ENCODE results near the gene ICE1. TPM values are rescaled to one million over a fixed set of nuclear protein-coding genes. Genes with fewer than 3 reads are reported as not detected.
"Not testable (repeated sequence)": the region's sequence is repeated elsewhere in the genome, so short reads cannot be mapped to it uniquely, and the experiment has no call there.

The ICE1 gene
- total RNA-seq, 2 experiments from 2014 or later: 23.4 to 24.4 TPM

- Mint-ChIP-seq H3K36me3 (ENCODE audit: low read depth) (peaks cover 3% of the 10 kb centered on the region), H3K9me3 (no peaks in the 10 kb centered on the region), H3K27me3 (peaks cover 8% of the 10 kb centered on the region), H3K4me3 (no peak overlapping the region), H3K4me1 (peaks cover 15% of the 10 kb centered on the region), H3K27ac (no peak overlapping the region)
- POLR2A ChIA-PET: interaction anchor here (1.2 kb wide), 1 partner anchor 1093 kb away, joined by 3 read pairs; no protein-coding TSS in a partner anchor
- DNase-seq: no peak
- CTCF ChIA-PET: no interaction called here
Observed at GRCh38 chr5:5490774-5491347, 68.4 kb downstream of the ICE1 start.

- H3K27ac Mint-ChIP-seq: peak overlapping the region; percentile 47
- peaks cover 3% of the 10 kb centered on the region for H3K36me3 Mint-ChIP-seq (ENCODE audit: low read depth)
- DNase-seq: peak; percentile 44
- peak overlapping the region; percentile 43 for H3K4me3 Mint-ChIP-seq
- no peaks in the 10 kb centered on the region for H3K9me3 Mint-ChIP-seq
- peaks cover 15% of the 10 kb centered on the region for H3K4me1 Mint-ChIP-seq
- ChIA-PET POLR2A (no interaction called here), CTCF (no interaction called here)
- H3K27me3 Mint-ChIP-seq: peaks cover 18% of the 10 kb centered on the region
Observed at GRCh38 chr5:5492087-5492933, 69.8 kb downstream of the ICE1 start.

DNA sequence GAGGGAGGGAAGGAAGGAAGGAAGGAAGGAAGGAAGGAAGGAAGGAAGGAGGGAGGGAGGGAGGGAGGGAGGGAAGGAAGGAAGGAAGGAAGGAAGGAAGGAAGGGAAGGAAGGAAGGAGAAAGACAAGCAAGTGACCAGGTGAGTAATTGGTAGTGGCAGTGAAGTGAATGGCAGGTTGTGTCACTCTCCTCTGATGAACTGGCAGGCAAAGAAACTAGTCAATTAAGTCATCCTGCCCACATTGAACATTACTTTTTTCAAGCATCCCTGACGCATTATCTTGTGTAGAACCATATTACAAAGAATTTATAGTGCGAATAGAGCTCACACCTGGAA, 70.4 kb downstream of the ICE1 start:
- H3K9me3 Mint-ChIP-seq; H3K27ac Mint-ChIP-seq; H3K4me3 Mint-ChIP-seq; DNase-seq; CTCF ChIA-PET; H3K36me3 Mint-ChIP-seq (ENCODE audit: low read depth); POLR2A ChIA-PET: not testable (repeated sequence)
- Mint-ChIP-seq H3K27me3 (peaks cover 22% of the 10 kb centered on the region), H3K4me1 (peaks cover 16% of the 10 kb centered on the region)

- H3K9me3 Mint-ChIP-seq: no peaks in the 10 kb centered on the region
- peaks cover 20% of the 10 kb centered on the region for H3K4me1 Mint-ChIP-seq
- H3K27me3 Mint-ChIP-seq: peaks cover 32% of the 10 kb centered on the region
- no peaks in the 10 kb centered on the region for H3K36me3 Mint-ChIP-seq (ENCODE audit: low read depth)
- peak overlapping the region; percentile 42 for H3K4me3 Mint-ChIP-seq
- peak; percentile 86 for DNase-seq
- H3K27ac Mint-ChIP-seq: no peak overlapping the region
- CTCF ChIA-PET: interaction anchor here (1.0 to 2.1 kb wide), 3 partner anchors 11 to 59 kb away, joined by 3 to 4 read pairs (median 3); no protein-coding TSS in a partner anchor
- POLR2A ChIA-PET: interaction anchor here (1.0 kb wide), 2 partner anchors 29 to 883 kb away, joined by 3 read pairs; partner anchors contain the start of gene MED10
Observed at GRCh38 chr5:5494489-5495402, 72.3 kb downstream of the ICE1 start.

- peak; percentile 37 for DNase-seq
- peaks cover 20% of the 10 kb centered on the region for H3K4me1 Mint-ChIP-seq
- CTCF ChIA-PET: interaction anchor here (0.9 to 2.3 kb wide), 8 partner anchors 10 to 881 kb away, joined by 3 to 7 read pairs (median 3); partner anchors contain the start of genes ICE1 and MED10
- H3K36me3 Mint-ChIP-seq (ENCODE audit: low read depth): no peaks in the 10 kb centered on the region
- POLR2A ChIA-PET: no interaction called here
- H3K27ac Mint-ChIP-seq: no peak overlapping the region
- H3K27me3 Mint-ChIP-seq: peaks cover 35% of the 10 kb centered on the region
- no peaks in the 10 kb centered on the region for H3K9me3 Mint-ChIP-seq
- H3K4me3 Mint-ChIP-seq: no peak overlapping the region
Observed at GRCh38 chr5:5497152-5497788, 74.8 kb downstream of the ICE1 start.

GRCh38 chr5:5499442-5499841, 77.0 kb downstream of the ICE1 start:
- DNase-seq: no peak
- POLR2A ChIA-PET: no interaction called here
- Mint-ChIP-seq H3K36me3 (ENCODE audit: low read depth) (no peaks in the 10 kb centered on the region), H3K9me3 (peaks cover 7% of the 10 kb centered on the region), H3K4me1 (peaks cover 7% of the 10 kb centered on the region), H3K27ac (no peak overlapping the region), H3K4me3 (no peak overlapping the region), H3K27me3 (peaks cover 52% of the 10 kb centered on the region)
- CTCF ChIA-PET: no interaction called here

GRCh38 chr5:5504325-5504724, 81.8 kb downstream of the ICE1 start:
- DNase-seq: no peak
- no peak overlapping the region for H3K27ac Mint-ChIP-seq
- no peak overlapping the region for H3K4me3 Mint-ChIP-seq
- ChIA-PET POLR2A (interaction anchor here (0.9 kb wide), 1 partner anchor 17 kb away, joined by 3 read pairs; no protein-coding TSS in a partner anchor), CTCF (no interaction called here)
- H3K27me3 Mint-ChIP-seq: peaks cover 49% of the 10 kb centered on the region
- peaks cover 4% of the 10 kb centered on the region for H3K36me3 Mint-ChIP-seq (ENCODE audit: low read depth)
- no peaks in the 10 kb centered on the region for H3K4me1 Mint-ChIP-seq
- peaks cover 7% of the 10 kb centered on the region for H3K9me3 Mint-ChIP-seq

- no peaks in the 10 kb centered on the region for H3K4me1 Mint-ChIP-seq
- H3K27ac Mint-ChIP-seq: no peak overlapping the region
- CTCF ChIA-PET: no interaction called here
- H3K9me3 Mint-ChIP-seq: peaks cover 7% of the 10 kb centered on the region
- POLR2A ChIA-PET: no interaction called here
- H3K4me3 Mint-ChIP-seq: no peak overlapping the region
- no peak for DNase-seq
- H3K36me3 Mint-ChIP-seq (ENCODE audit: low read depth): peaks cover 4% of the 10 kb centered on the region
- peaks cover 49% of the 10 kb centered on the region for H3K27me3 Mint-ChIP-seq
Observed at GRCh38 chr5:5505815-5506214, 83.3 kb downstream of the ICE1 start.

- Mint-ChIP-seq H3K4me3 (no peak overlapping the region), H3K36me3 (ENCODE audit: low read depth) (peaks cover 4% of the 10 kb centered on the region), H3K9me3 (peaks cover 4% of the 10 kb centered on the region), H3K4me1 (no peaks in the 10 kb centered on the region), H3K27ac (no peak overlapping the region), H3K27me3 (peaks cover 40% of the 10 kb centered on the region)
- CTCF ChIA-PET: no interaction called here
- no peak for DNase-seq
- POLR2A ChIA-PET: no interaction called here
Observed at GRCh38 chr5:5508391-5508790, 85.9 kb downstream of the ICE1 start.

DNA sequence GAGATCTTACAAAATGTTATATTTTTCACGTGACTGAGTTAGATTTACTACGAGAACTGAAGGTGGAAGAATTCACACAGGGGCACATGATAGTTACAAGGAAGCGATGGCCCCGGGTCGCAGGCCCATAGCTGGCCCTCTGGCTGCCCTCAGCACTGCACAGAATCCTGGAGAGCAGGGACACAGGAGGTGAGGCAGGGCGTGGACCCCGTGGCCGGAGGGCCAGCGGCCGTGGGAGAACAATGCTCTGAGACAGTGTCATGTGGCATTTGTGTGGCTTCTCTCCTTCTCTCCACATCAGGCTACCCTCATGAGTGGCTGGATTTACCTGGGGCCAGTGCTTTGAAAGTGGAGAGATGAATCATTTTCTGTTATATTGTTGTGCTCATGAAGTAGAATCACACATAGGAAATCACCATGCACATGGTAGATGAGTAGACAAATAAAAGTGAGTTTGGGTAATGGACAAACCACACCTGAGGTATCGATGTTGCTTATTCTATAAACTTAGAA, 89.5 kb downstream of the ICE1 start:
- H3K4me1 Mint-ChIP-seq: no peaks in the 10 kb centered on the region
- H3K4me3 Mint-ChIP-seq: no peak overlapping the region
- H3K27me3 Mint-ChIP-seq: peaks cover 26% of the 10 kb centered on the region
- H3K36me3 Mint-ChIP-seq (ENCODE audit: low read depth): no peaks in the 10 kb centered on the region
- DNase-seq: no peak
- no peak overlapping the region for H3K27ac Mint-ChIP-seq
- ChIA-PET POLR2A (no interaction called here), CTCF (no interaction called here)
- H3K9me3 Mint-ChIP-seq: no peaks in the 10 kb centered on the region

DNA sequence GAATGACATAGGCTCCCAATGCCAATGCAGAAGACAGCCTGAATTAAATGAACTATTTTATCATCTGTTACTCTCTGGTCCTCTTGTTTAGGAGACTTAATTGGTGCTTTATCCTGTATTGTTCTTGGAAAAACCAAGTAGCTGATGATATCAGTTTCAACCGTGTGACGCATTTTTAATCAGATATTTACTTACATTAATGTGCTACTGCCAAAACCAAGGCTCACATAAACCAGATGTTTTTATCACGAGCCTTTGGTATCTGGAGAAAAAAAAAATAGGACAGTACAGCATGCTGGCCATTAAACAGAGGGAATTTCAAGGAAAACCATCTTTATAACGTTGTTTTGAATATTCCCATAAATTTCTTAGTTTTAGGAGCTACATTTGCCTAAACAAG, 90.1 kb downstream of the ICE1 start:
- ChIA-PET POLR2A (no interaction called here), CTCF (no interaction called here)
- H3K36me3 Mint-ChIP-seq (ENCODE audit: low read depth): no peaks in the 10 kb centered on the region
- no peak for DNase-seq
- H3K4me3 Mint-ChIP-seq: no peak overlapping the region
- no peaks in the 10 kb centered on the region for H3K9me3 Mint-ChIP-seq
- no peaks in the 10 kb centered on the region for H3K4me1 Mint-ChIP-seq
- H3K27ac Mint-ChIP-seq: no peak overlapping the region
- peaks cover 24% of the 10 kb centered on the region for H3K27me3 Mint-ChIP-seq

DNA sequence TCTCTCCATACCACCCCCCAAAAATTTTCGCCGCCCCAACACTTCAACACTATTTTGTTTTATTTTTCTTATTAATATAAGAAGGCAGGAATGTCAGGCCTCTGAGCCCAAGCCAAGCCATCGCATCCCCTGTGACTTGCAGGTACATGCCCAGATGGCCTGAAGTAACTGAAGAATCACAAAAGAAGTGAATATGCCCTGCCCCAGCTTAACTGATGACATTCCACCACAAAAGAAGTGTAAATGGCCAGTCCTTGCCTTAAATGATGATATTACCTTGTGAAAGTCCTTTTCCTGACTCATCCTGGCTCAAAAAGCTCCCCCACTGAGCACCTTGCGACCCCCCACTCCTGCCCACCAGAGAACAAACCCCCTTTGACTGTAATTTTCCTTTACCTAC, 98.1 kb downstream of the ICE1 start:
- H3K27ac Mint-ChIP-seq, CTCF ChIA-PET, DNase-seq, H3K4me3 Mint-ChIP-seq, H3K27me3 Mint-ChIP-seq: not testable (repeated sequence)
- peaks cover 18% of the 10 kb centered on the region for H3K9me3 Mint-ChIP-seq
- H3K36me3 Mint-ChIP-seq (ENCODE audit: low read depth): peaks cover 23% of the 10 kb centered on the region
- POLR2A ChIA-PET: interaction anchor here (1.5 kb wide), 1 partner anchor 16 kb away, joined by 3 read pairs; no protein-coding TSS in a partner anchor
- peaks cover 26% of the 10 kb centered on the region for H3K4me1 Mint-ChIP-seq

Measured in activated CD4-positive, alpha-beta memory T cell treated with anti-CD3 and anti-CD28 coated beads, Interleukin-2, amount 10 ng/mL, durations not matched to agents 7 days and 5 days (primary cell).